Osteoblast (primary cell): ENCODE data around the gene RAB9A. TPM values are rescaled to one million over a fixed set of nuclear protein-coding genes. Genes with fewer than 3 reads are reported as not detected.

Experiments used
- DNase-seq: peaks from one replicate; pipeline ENCODE4 v3.0.0; 2011; ENCODE audit warnings: low spot score, mixed read lengths; ENCODE audit not compliant: insufficient read length; ENCODE audit errors: missing footprints
- H2AFZ ChIP-seq: 2 replicates; pipeline ENCODE4 v1.6.0; 2011; ENCODE audit warnings: mild to moderate bottlenecking, low read length
- H3K27ac ChIP-seq: 2 replicates; pipeline ENCODE4 v1.5.1; 2011; ENCODE audit warnings: mild to moderate bottlenecking, low read depth, low read length, moderate library complexity
- H3K27me3 ChIP-seq: 2 replicates; pipeline ENCODE4 v1.6.0; 2012; ENCODE audit warnings: mild to moderate bottlenecking, control low read depth, inconsistent platforms, low read length, moderate library complexity; ENCODE audit not compliant: insufficient read depth
- H3K36me3 ChIP-seq: 2 replicates; pipeline ENCODE4 v1.5.1; 2011; ENCODE audit warnings: mild to moderate bottlenecking, low read length, control low read depth, moderate library complexity; ENCODE audit not compliant: insufficient read depth
- H3K4me1 ChIP-seq: 2 replicates; pipeline ENCODE4 v1.5.1; 2011; ENCODE audit warnings: mild to moderate bottlenecking, low read length, control low read depth, moderate library complexity; ENCODE audit not compliant: insufficient read depth
- H3K4me2 ChIP-seq: 2 replicates; pipeline ENCODE4 v1.6.0; 2011; ENCODE audit warnings: mild to moderate bottlenecking, low read length; ENCODE audit not compliant: insufficient read depth
- H3K4me3 ChIP-seq: fragments of 200-600 bp; sonication (generic); 3 replicates; pipeline ENCODE4 v1.5.1; 2012; ENCODE audit warnings: mild to moderate bottlenecking, low read length, inconsistent platforms; ENCODE audit not compliant: insufficient read depth
- H3K79me2 ChIP-seq: 2 replicates; pipeline ENCODE4 v1.6.0; 2012; ENCODE audit warnings: mild to moderate bottlenecking, low read length, control low read depth, inconsistent platforms; ENCODE audit not compliant: insufficient read depth
- H3K9me3 ChIP-seq: 2 replicates; pipeline ENCODE4 v1.5.1; 2011; ENCODE audit warnings: low read depth, low read length, control low read depth
- H4K20me1 ChIP-seq: 2 replicates; pipeline ENCODE4 v1.6.0; 2012; ENCODE audit warnings: mild to moderate bottlenecking, low read length, control low read depth; ENCODE audit not compliant: insufficient read depth
- CTCF ChIP-seq: IDR thresholded peaks from 2 replicates; pipeline ENCODE4 v1.5.1; 2011; ENCODE audit warnings: mild to moderate bottlenecking, low read depth, low read length, moderate library complexity; ENCODE audit errors: extremely low read depth
- total RNA-seq: library from RNA; depleted of rRNA; stranded (reverse); fragments of >200 nt; gene quantifications from 2 replicates; pipeline ENCODE4 v1.2.3, GENCODE V29; 2012

Gene RAB9A
- total RNA-seq, 1 donor, result 63.0 TPM

GRCh38 chrX:13694359-13694758 is 5.4 kb downstream of the RAB9A start:
- no peak overlapping the region for H3K4me2 ChIP-seq

DNA sequence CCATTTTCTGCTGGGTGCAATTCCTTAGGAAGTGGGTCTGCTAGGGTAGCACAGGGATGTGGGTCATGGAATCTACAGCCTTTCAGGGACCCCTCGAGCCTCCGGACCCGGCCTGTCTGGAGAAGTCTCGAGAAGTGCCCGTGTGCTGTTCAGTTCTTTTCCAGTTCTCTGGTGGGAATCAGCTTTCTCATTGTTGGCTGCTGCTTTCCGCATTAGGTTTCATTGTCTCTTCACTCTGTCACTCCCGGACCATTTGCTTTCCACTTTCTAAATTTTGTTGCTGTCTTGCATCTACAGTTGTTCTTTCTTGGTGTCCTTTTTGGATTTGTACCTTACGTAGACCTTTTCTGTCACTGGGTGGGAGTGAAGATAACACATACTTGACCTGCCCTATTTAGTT is 6.1 kb downstream of the RAB9A start:
- H2AFZ ChIP-seq, result no peak overlapping the region
- TF ChIP-seq CTCF, result no peak
- no peaks in the 10 kb centered on the region for H3K27me3 ChIP-seq
- H3K36me3 ChIP-seq, result no peaks in the 10 kb centered on the region
- peaks cover 95% of the 10 kb centered on the region for H3K79me2 ChIP-seq
- peak; percentile 57 for DNase-seq
- H4K20me1 ChIP-seq, result peaks cover 60% of the 10 kb centered on the region
- no peak overlapping the region for H3K4me3 ChIP-seq
- no peak overlapping the region for H3K4me2 ChIP-seq
- no peak overlapping the region for H3K27ac ChIP-seq
- no peaks in the 10 kb centered on the region for H3K9me3 ChIP-seq
- peaks cover 34% of the 10 kb centered on the region for H3K4me1 ChIP-seq

More at GRCh38 chrX:13694359-13694758, 5.4 kb downstream of the RAB9A start:
- no peak for DNase-seq
- Histone ChIP-seq H4K20me1 (peaks cover 54% of the 10 kb centered on the region), H3K4me1 (peaks cover 32% of the 10 kb centered on the region), H2AFZ (no peak overlapping the region), H3K79me2 (peaks cover 96% of the 10 kb centered on the region), H3K4me3 (no peak overlapping the region), H3K36me3 (no peaks in the 10 kb centered on the region), H3K27me3 (no peaks in the 10 kb centered on the region), H3K27ac (no peak overlapping the region), H3K9me3 (no peaks in the 10 kb centered on the region)
- TF ChIP-seq CTCF, result no peak

GRCh38 chrX:13695601-13696115 is 6.7 kb downstream of the RAB9A start:
- Histone ChIP-seq H3K4me1 (peaks cover 28% of the 10 kb centered on the region), H3K36me3 (no peaks in the 10 kb centered on the region), H2AFZ (no peak overlapping the region), H3K79me2 (peaks cover 95% of the 10 kb centered on the region), H3K4me2 (no peak overlapping the region), H3K9me3 (no peaks in the 10 kb centered on the region), H3K4me3 (no peak overlapping the region), H3K27me3 (no peaks in the 10 kb centered on the region), H3K27ac (no peak overlapping the region), H4K20me1 (peaks cover 63% of the 10 kb centered on the region)
- TF ChIP-seq CTCF, result no peak
- no peak for DNase-seq

- H3K79me2 ChIP-seq, result peaks cover 98% of the 10 kb centered on the region
- H3K27me3 ChIP-seq, result no peaks in the 10 kb centered on the region
- peaks cover 23% of the 10 kb centered on the region for H3K4me1 ChIP-seq
- no peak for TF ChIP-seq CTCF
- H3K4me2 ChIP-seq, result no peak overlapping the region
- no peak for DNase-seq
- H3K9me3 ChIP-seq, result no peaks in the 10 kb centered on the region
- no peak overlapping the region for H2AFZ ChIP-seq
- no peak overlapping the region for H3K27ac ChIP-seq
- peaks cover 69% of the 10 kb centered on the region for H4K20me1 ChIP-seq
- H3K4me3 ChIP-seq, result no peak overlapping the region
- H3K36me3 ChIP-seq, result no peaks in the 10 kb centered on the region
Observed at GRCh38 chrX:13697455-13697854, 8.5 kb downstream of the RAB9A start.
